Activated CD8-positive, alpha-beta memory T cell treated with anti-CD3 and anti-CD28 coated beads, Interleukin-2, amount 50 U/mL, for 1 hour (primary cell): ENCODE data around the gene CDCP1.
A peak's percentile ranks its signal among the peaks of the same experiment; 100 is the strongest.
"Not testable (repeated sequence)": the region's sequence is repeated elsewhere in the genome, so short reads cannot be mapped to it uniquely, and the experiment has no call there.

Source experiments
- DNase-seq: peaks from one replicate; pipeline ENCODE4 v3.0.0-alpha.2; 2020; ENCODE audit errors: extremely low read depth

The CDCP1 gene

DNA sequence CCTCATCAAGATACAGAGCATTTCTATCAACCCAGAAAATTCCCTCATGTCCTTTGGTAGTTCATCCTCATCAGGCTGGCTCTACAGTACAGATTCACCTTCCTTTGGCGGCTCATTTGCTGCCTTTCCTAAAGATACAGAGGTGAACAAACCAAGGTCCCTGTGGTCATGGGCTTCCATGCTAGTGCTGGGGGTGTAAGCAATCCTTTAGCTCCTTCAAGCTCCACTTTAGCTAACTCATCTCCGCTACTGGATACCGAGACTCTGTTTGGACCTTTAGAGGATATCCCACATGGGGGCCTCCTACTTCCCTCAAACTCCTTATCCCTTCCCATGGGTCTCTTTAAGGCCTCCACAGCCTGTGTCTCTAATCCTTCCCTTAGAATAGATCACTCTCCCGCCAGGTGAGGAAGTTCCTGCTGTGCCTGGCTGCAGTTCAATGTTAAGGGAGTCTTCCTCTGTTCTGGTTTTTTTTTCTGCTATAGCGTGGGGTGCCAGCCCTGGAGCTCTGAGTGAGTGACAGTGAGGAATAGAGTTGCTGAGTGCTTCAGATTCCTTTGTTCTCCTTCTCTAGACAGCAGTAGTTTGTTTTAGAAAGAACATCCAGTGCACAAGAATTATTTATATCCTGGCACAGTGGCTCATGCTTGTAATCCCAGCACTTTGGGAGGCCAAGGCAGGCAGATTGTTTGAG, 89.4 kb downstream of the CDCP1 start:
- DNase-seq, result no peak

DNA sequence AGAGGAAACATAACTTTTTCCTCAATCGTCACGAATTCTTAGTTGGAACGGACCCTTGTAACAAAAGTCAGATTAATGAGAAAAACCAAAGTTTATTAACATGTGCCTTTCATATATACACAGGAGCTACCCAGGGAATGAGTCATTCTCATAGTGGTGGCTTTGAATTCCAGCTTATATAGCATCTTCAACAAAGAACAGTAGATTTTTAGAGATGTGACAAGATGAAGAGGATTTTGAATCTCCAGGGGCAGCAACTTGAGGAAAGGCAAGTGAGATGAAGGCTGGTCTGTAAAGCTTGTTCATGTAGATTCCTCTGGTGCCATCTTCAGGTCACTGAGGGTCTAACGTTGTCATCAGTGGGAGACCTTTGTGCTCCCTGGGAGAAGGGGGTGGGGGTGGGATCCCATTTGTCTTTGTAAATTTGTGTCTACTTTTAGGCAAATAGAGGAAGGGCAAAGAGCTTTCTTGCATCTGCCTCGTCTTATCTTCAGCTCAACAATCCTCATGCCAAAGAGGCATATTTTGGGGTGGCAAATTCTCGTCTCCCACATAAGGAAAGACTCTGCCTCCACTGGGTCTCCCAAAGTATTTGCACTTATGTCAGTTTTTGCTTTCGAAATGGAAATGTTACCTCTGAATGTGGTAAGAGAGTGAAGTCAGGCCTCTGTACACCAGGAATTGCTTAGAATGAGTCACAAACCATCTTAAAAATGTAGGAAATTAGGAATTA, 90.6 kb downstream of the CDCP1 start:
- no peak for DNase-seq

DNA sequence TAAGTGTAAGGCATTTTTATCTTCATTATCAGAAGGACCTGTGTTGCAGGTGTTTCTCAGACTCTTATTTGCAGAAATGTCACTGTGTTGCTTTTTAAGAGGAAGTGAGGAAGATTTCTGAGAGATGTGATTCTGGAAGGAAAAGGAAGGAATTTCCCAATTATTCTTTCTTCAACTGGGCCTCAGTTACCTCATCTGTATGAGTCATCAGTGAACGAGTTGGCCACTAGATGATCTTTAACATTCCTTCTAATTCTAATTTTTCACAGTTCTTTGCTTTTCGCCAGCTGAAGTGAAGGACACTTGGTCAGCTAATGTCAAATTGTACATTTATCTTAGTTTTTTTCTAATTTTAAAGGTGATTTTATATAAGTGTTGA, 91.2 kb downstream of the CDCP1 start:
- DNase-seq, result no peak

DNA sequence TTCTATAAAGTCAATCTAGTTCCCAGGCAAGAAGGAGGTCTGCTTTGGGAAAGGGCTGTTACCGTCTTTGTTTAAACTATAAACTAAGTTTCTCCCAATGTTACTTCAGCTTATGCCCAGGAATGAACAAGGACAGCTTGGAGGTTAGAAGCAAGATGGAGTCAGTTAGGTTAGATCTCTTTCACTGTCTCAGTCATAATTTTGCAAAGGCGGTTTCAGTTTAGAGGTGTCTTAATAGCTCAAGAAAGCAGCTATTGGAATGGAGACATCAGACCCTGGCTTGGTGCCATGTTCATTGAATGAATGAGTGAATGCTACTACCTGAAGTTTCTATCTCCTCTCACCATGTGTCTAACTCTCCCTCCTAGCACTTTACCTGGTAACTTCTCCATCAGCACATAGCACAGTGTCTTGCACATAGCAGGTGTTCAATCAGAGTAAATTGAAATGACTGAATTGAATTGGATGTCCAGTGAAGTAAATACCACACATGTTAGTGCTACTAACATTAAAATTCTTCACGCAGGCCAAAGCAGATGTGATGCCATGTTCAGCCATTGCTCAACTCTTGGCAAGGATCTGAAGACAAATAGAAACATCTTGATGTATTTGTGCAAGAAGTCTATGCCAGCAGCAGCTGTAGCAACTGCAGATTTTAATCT, 91.9 kb downstream of the CDCP1 start:
- no peak for DNase-seq

DNA sequence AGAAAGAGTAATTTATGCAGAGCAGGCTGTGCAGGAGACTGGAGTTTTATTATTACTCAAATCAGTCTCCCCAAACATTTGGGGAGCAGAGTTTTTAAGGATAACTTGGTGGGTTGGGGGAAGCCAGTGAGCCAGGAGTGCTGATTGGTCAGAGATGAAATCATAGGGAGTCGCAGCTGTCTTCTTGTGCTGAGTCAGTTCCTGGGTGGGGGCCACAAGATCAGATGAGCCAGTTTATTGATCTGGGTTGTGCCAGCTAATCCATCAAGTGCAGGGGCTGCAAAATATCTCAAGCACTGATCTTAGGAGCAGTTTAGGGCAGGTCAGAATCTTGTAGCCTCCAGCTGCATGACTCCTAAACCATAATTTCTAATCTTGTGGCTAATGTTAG, 92.4 kb downstream of the CDCP1 start:
- DNase-seq, result not testable (repeated sequence)

DNA sequence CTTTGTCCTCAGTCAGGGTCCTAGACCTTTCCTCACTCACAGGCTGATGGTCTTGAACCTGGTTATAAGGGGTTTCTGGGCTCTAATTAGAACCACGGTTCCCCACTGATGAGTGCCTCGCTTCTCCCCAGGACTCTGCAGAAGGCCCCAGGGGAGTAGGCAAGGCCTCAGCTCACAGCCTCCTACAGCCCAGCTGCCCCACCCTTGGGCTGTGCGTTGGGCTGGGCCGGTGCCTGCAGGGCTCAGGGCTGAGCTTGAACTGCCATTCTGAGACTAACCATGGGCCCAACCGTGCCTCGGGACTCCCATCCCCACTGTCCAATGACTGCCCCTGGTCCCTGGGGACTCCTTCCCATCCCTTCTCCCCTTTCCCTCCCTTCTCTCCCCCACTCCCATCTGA, 94.5 kb downstream of the CDCP1 start:
- no peak for DNase-seq

DNA sequence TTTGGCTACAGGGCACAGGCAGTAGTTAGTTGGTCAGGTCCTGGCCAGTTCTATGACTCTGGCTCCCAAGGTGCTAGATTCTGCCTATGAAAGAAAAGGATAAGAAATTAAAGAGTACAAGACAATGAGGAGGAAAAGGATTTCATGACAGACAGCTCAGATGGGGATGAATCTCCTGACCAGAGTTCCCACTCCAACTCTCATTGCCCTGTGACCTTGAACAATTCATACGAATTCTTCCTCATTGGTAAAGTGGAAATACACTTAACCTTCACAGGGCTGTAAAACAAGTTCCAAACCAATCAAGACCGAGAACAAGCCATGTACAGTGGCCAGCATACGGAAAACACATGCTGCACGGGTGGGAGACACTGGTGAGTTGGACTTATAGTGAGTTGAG, 96.4 kb downstream of the CDCP1 start:
- DNase-seq, result no peak

DNA sequence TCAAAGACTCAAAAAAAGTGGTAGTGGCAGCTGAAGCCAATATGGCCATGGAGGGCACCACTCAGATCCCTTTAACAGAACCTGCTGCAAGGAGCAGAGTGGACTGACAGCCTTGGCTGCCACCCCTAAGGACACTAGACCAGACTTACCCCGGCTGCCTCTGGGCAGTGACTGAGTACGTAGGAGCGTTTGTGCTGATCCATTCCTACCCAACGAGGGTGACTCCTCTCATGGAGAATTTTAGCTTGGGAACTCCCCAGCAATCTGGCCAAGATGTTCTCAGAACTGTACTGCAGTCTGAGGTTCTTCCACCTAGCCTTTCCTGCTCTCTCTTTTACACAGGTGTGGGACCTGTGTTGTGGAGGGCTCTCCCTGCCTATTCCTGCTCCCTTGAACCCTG, 97.9 kb downstream of the CDCP1 start:
- no peak for DNase-seq

DNA sequence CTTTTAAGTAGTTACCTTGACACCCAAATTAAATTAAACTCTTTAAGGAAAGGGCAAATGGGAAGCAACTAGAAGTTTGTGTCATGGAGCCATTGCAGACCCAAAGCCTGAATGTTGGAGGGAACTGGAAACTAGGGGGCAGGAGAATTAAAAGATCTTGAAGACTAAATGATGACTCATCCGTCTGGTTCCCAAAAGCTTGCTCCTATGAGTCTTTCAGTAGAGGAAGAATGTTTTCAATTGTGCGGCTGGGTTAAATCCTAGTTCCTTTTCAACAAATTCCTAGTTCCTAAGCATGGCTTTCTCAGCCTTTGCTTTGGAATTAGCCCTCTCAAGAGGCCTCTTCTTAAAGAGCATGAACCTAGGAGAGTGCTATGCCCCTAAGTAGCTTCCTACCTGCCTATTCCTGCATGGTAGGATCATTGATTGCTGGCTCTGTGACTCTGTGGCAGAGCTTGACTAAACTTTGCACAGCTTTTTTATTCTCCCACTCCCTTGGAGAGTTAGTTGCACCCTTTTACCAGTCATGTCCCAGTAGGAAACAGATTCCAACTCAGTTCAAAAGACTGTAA, 102.4 kb downstream of the CDCP1 start:
- DNase-seq, result no peak

DNA sequence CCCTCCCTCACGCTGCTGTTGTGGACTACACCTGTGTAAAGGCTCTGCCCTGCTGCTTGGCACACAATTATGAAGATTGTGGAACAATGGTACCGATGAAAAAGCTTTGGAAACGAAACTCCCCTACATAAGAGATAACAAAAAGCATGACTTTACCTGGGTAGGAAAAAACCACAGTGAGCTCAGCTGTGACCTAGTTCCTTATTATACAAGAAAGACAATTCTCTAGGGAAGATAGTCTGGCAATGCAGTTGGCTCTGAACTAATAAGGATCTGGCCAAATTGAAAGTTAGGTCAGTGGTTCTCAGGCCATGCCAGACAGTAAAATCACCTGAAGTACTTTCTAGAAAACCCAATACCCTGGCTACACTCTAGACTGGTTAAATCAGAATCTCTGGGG, 104.0 kb downstream of the CDCP1 start:
- DNase-seq, result no peak

DNA sequence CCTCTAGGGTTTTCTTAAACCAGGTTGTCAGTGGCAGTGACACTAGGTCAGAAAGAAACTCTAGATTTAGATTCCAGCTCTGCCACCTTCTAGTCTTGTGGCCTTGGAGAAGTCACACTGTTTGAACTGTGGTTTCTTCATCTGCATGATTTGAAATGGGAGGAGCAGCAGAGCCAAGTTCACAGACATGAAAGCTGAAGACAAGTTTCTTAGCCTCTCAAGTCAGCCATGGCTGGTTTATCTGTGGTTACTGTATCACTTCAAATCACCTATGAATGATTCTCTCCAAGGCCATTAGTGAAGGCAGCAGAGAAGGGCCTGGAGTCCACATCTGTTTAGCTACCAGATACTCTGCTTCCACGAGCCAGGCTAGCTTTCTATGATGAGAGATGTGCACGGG, 104.5 kb downstream of the CDCP1 start:
- DNase-seq, result no peak

DNA sequence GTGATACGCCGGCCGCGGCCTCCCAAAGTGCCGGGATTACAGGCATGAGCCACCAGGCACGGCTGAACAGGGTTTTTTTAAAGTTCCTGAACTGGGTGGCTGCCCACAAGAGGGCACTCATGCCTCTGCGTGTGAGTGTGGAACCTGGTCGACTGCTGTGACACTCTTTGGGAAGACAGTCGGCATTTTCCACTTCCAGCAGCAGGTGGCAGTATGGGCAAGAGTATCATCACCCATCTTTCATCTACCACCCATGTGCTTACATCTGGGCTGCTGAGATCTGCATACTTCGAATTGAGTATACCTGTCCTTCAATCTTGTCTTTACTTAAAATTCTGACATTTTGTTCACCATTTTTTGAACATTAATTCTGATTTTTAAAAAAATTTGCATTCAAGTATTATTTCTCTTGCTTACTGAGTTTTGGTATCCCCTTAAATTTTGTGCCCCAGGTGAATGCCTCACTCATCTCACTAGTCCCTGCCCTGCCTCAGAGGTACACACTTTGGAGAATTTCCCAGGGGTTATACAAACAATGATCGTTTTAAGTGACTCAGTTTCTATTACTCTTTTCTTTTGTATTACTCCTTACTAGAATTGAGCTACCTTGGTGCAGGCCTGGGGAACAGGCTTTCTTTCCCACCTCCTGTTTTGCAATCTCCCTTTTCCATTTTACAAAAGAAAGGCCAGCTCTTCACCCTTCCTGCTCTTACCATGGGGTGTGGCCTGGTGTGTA, 108.3 kb downstream of the CDCP1 start:
- peak; percentile 80 for DNase-seq

DNA sequence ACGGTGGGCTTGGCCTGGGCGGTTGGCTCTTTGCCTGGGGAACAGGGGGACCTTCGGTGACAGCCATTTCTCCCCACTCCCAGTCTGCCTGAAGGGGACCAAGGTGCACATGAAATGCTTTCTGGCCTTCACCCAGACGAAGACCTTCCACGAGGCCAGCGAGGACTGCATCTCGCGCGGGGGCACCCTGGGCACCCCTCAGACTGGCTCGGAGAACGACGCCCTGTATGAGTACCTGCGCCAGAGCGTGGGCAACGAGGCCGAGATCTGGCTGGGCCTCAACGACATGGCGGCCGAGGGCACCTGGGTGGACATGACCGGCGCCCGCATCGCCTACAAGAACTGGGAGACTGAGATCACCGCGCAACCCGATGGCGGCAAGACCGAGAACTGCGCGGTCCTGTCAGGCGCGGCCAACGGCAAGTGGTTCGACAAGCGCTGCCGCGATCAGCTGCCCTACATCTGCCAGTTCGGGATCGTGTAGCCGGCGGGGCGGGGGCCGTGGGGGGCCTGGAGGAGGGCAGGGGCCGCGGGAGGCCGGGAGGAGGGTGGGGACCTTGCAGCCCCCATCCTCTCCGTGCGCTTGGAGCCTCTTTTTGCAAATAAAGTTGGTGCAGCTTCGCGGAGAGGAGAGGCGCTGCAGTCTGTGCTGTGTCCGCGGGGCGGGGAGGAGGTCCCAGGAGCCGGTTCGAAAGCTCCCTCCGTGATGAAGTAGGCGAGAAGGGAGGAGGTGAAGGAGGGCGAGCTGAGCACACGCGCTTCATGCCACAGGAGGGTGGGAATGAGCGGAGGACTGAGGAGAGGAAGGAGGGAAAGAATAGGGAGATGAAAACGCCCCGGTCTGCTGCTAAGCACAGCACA, 110.5 kb downstream of the CDCP1 start:
- DNase-seq, result no peak

DNA sequence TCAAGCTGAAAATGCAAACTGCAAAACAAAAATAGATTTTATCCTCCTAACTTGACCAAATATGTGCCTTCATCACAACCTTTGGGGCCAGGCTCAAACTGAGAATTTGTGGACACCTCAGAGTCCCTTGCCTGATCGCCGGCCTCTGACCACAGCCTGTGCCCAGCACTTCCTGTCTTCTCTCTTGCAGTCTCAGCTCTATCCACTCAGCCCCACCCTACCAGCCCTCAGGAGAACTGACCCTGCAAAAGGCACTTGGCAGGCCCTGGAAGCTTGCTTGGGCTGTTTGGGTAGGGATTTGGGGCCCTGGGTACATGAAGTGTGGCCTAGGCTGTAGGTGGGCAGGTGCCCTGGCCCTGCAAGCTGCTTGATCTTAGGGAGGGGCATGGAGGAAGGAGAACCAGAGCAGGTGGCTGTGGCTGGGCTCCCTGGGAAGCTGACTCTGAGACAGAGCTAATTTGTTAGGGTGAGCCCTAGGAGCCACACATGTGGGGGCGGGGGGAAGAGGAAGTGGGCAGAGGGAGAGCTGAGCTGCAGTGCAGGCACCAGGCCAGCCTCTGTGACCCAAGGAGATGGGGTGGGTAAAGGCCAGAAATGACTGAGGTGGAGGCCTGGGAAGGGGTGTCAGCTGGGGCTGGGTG, 111.4 kb downstream of the CDCP1 start:
- no peak for DNase-seq

DNA sequence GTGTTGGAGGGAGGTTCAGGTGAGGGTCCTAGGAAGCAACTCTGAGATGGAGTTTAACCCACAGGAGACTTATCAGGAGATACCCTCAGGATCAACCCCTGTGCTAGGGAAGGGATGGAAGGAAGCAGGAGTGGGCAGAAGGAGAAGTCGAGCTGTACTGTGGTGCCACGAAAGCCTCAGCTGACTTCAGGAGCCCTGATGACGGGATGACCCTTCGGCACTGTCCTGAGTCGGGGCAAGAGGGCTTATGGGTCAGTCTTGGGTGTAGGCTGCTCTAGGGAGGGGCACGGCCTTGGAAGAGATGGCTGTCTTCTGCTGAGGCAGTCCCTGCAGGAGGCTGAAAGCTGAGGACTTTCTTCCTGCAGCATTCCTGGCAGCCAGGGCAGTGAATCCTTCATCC, 112.4 kb downstream of the CDCP1 start:
- no peak for DNase-seq
